Fibroblast of lung (primary cell): ENCODE results near the gene SEC22A. TPM values are rescaled to one million over a fixed set of nuclear protein-coding genes. Genes with fewer than 3 reads are reported as not detected.
A peak's percentile ranks its signal among the peaks of the same experiment; 100 is the strongest.

Experiments used
- DNase-seq, 2 donors: peaks; one replicate each; pipeline versions ENCODE4 v3.0.0 to v3.0.0-alpha.2; 2010; ENCODE audit warnings: low read depth in 2 of 2
- H2AFZ ChIP-seq: 2 replicates; pipeline ENCODE4 v1.5.1; 2012; ENCODE audit warnings: low read length, control low read depth, inconsistent platforms
- H3K27ac ChIP-seq: 2 replicates; pipeline ENCODE4 v1.5.1; 2011; ENCODE audit warnings: low read length, control low read depth; ENCODE audit not compliant: insufficient read depth
- H3K27me3 ChIP-seq: 2 replicates; pipeline ENCODE4 v1.5.1; 2011; ENCODE audit warnings: mild to moderate bottlenecking, low read length; ENCODE audit not compliant: control insufficient read depth, insufficient read depth
- H3K36me3 ChIP-seq: 2 replicates; pipeline ENCODE4 v1.5.1; 2011; ENCODE audit warnings: low read length; ENCODE audit not compliant: control insufficient read depth, insufficient read depth
- H3K4me1 ChIP-seq: 2 replicates; pipeline ENCODE4 v1.5.1; 2011; ENCODE audit warnings: low read length; ENCODE audit not compliant: control insufficient read depth, insufficient read depth; ENCODE audit errors: extremely low read depth
- H3K4me2 ChIP-seq: 2 replicates; pipeline ENCODE4 v1.5.1; 2011; ENCODE audit warnings: low read length, control low read depth; ENCODE audit not compliant: insufficient read depth; ENCODE audit errors: extremely low read depth
- H3K4me3 ChIP-seq, 4 experiments: fragments of 200-600 bp in 1 of 4; sonication (generic) in 1 of 4; replicated peaks in 1 of 4; 2 replicates each; pipeline ENCODE4 v1.5.1; 2011 to 2016; ENCODE audit warnings: low read length in 4 of 4, low read depth in 3 of 4, mild to moderate bottlenecking in 3 of 4, control low read depth in 2 of 4, inconsistent platforms in 1 of 4, mixed read lengths in 1 of 4; ENCODE audit not compliant: insufficient read depth in 1 of 4; ENCODE audit errors: control extremely low read depth in 1 of 4
- H3K79me2 ChIP-seq: 2 replicates; pipeline ENCODE4 v1.5.1; 2012; ENCODE audit warnings: mild to moderate bottlenecking, low read length, inconsistent platforms; ENCODE audit not compliant: control insufficient read depth, insufficient read depth
- H3K9ac ChIP-seq: 2 replicates; pipeline ENCODE4 v1.5.1; 2011; ENCODE audit warnings: mild to moderate bottlenecking, low read length, control low read depth; ENCODE audit not compliant: insufficient read depth
- H3K9me3 ChIP-seq: 2 replicates; pipeline ENCODE4 v1.5.1; 2012; ENCODE audit warnings: low read depth, low read length; ENCODE audit not compliant: control insufficient read depth, insufficient read depth
- H4K20me1 ChIP-seq: 2 replicates; pipeline ENCODE4 v1.5.1; 2011; ENCODE audit warnings: low read length; ENCODE audit not compliant: control insufficient read depth, insufficient read depth; ENCODE audit errors: extremely low read depth
- EZH2 ChIP-seq: IDR thresholded peaks from 2 replicates; pipeline ENCODE4 v1.5.1; 2012; ENCODE audit warnings: low read length, control low read depth, mild to moderate bottlenecking; ENCODE audit errors: missing control alignments
- polyA plus RNA-seq, 2 donors: library from polyadenylated mRNA; depleted of rRNA in 1 of 2; stranded (reverse) in 1 of 2; unstranded in 1 of 2; fragments of >200 nt; gene quantifications; 2 replicates each; pipeline ENCODE4 v1.2.1, GENCODE V29; 2011 to 2012; ENCODE audit warnings: missing spikeins in 1 of 2
- total RNA-seq: library from RNA; depleted of rRNA; stranded (reverse); fragments of >200 nt; gene quantifications from 2 replicates; pipeline ENCODE4 v1.2.1, GENCODE V29; 2014
- TF ChIP-seq, protein P1 (sequence below), 2 donors: IDR thresholded peaks in 1 of 2; conservative IDR thresholded peaks in 1 of 2; 1 replicate in 1 of 2; 2 replicates in 1 of 2; pipeline ENCODE4 v1.5.1; 2011 to 2012; ENCODE audit warnings: low read length in 2 of 2, control low read depth in 1 of 2, inconsistent platforms in 1 of 2, low read depth in 1 of 2, mild to moderate bottlenecking in 1 of 2

Gene SEC22A
- total and polyA plus RNA-seq, 2 donors (not counting 1 experiment from before 2014, with no cell fraction given) = 45.4 to 52.7 TPM

DNA sequence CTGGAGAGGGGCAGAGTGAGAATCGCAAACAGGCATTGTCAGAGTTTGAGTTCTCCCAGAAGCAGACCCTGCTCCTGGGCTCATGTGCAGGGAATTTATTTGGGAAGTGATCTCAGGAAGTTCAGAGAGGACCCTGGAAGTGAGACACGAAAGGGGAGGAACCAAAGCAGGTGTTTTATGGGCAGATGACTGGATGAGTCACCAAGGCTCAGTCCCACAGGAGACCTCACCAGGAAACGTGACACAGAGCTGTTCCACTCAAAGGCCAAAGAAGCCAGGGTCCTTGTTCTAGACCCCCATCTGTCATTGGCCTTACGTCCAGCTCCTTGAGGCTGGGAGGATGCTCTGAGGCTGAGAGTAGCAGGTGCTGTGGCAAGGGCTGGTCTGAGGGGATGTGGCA is 43.4 kb upstream of the SEC22A start:
- H3K4me1 ChIP-seq = no peaks in the 10 kb centered on the region
- H3K9me3 ChIP-seq = no peaks in the 10 kb centered on the region
- peaks cover 18% of the 10 kb centered on the region for H3K36me3 ChIP-seq
- H3K27me3 ChIP-seq = no peaks in the 10 kb centered on the region
- no peak for DNase-seq
- H2AFZ ChIP-seq = no peak overlapping the region
- H4K20me1 ChIP-seq = peaks cover 1% of the 10 kb centered on the region
- no peak overlapping the region for H3K4me3 ChIP-seq
- TF ChIP-seq, protein P1, sequence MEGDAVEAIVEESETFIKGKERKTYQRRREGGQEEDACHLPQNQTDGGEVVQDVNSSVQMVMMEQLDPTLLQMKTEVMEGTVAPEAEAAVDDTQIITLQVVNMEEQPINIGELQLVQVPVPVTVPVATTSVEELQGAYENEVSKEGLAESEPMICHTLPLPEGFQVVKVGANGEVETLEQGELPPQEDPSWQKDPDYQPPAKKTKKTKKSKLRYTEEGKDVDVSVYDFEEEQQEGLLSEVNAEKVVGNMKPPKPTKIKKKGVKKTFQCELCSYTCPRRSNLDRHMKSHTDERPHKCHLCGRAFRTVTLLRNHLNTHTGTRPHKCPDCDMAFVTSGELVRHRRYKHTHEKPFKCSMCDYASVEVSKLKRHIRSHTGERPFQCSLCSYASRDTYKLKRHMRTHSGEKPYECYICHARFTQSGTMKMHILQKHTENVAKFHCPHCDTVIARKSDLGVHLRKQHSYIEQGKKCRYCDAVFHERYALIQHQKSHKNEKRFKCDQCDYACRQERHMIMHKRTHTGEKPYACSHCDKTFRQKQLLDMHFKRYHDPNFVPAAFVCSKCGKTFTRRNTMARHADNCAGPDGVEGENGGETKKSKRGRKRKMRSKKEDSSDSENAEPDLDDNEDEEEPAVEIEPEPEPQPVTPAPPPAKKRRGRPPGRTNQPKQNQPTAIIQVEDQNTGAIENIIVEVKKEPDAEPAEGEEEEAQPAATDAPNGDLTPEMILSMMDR (conservative IDR thresholded peaks at IDR 0.05 in 1 of 2, IDR thresholded peaks at IDR 0.05 in 1 of 2; ENCODE audit: low read depth in 1 of 2, low read length in 2 of 2) = no peak
- no peak for TF ChIP-seq EZH2
- no peaks in the 10 kb centered on the region for H3K79me2 ChIP-seq
- no peak overlapping the region for H3K4me2 ChIP-seq
- H3K27ac ChIP-seq = no peak overlapping the region
- no peak overlapping the region for H3K9ac ChIP-seq

DNA sequence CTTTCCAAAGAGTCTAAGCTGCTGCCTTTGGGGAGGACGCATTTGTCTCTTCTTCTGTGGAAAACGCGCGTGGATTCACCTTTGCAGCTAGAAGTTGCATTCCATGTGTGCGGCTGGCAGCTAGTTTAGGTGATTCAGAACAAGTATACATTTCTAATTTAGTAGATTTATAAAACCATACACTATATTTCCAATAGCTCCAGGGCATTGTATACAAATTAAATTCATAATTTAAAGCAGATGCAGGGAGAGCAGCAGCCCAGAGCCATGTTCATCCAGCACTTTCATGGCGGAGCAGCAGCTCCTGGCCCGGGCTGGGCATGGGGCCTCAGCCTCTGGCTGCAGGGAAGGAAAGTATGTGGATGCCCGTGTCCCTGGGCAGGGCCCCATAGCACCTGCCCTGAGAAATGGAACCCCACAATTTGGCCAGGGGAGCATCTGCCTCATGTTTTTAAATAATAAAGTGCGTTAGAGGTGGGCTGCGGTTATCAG is 42.8 kb upstream of the SEC22A start:
- H3K4me3 ChIP-seq = no peak overlapping the region
- H4K20me1 ChIP-seq = peaks cover 1% of the 10 kb centered on the region
- H3K4me1 ChIP-seq = no peaks in the 10 kb centered on the region
- H3K36me3 ChIP-seq = peaks cover 18% of the 10 kb centered on the region
- no peak overlapping the region for H3K27ac ChIP-seq
- no peak overlapping the region for H3K4me2 ChIP-seq
- no peak overlapping the region for H2AFZ ChIP-seq
- H3K9ac ChIP-seq = no peak overlapping the region
- DNase-seq = no peak
- TF ChIP-seq, protein P1 (conservative IDR thresholded peaks at IDR 0.05 in 1 of 2, IDR thresholded peaks at IDR 0.05 in 1 of 2; ENCODE audit: low read depth in 1 of 2, low read length in 2 of 2) = no peak
- no peak for TF ChIP-seq EZH2
- H3K79me2 ChIP-seq = no peaks in the 10 kb centered on the region
- H3K27me3 ChIP-seq = no peaks in the 10 kb centered on the region
- H3K9me3 ChIP-seq = no peaks in the 10 kb centered on the region

DNA sequence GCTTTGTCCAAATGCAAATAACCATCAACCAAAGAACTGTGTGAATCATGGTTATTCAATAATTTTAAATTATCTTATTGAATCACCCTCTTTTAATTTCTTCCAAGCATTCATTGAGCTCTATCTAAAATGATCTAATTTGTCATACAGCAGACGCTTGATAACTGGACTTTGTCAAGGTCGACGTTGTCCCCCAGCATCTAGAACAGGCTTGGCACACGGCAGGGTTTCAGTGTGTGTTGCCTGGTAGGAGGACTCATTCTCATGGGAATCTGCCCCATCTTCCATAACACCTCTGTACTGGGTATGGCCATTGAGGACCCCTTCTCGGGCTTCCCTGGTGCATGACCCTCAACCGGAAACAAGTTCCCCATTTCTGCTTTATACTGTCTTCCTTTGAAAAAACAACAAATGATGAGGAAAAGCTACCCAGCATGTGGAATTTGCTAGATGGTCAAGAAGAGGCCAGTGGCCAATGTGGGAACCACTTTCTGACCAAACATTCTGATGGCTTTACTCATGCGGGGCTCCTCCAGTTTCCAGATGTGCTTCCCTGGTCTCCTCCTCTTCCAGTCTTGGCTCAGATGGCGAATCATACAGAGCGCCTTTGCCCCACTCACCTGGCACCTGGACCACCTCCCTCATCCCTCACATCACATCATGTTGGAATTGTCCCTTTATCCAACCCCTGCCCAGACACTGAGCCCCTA is 41.7 kb upstream of the SEC22A start:
- Histone ChIP-seq H3K27me3 (no peaks in the 10 kb centered on the region), H2AFZ (no peak overlapping the region), H3K9me3 (no peaks in the 10 kb centered on the region), H3K4me3 (no peak overlapping the region), H3K4me1 (no peaks in the 10 kb centered on the region), H3K9ac (no peak overlapping the region), H3K36me3 (peaks cover 18% of the 10 kb centered on the region), H4K20me1 (peaks cover 1% of the 10 kb centered on the region), H3K27ac (no peak overlapping the region), H3K79me2 (no peaks in the 10 kb centered on the region), H3K4me2 (no peak overlapping the region)
- peak in 1 of 2 donors; percentile 54 for DNase-seq
- TF ChIP-seq, protein P1 (conservative IDR thresholded peaks at IDR 0.05 in 1 of 2, IDR thresholded peaks at IDR 0.05 in 1 of 2; ENCODE audit: low read depth in 1 of 2, low read length in 2 of 2) = no peak
- TF ChIP-seq EZH2 = no peak
